ENCODE results near the gene PPP2R2C.
A peak's percentile ranks its signal among the peaks of the same experiment; 100 is the strongest.

Gene PPP2R2C

GRCh38 chr4:6321361-6321760 lies 151.1 kb downstream of the PPP2R2C start:
- H3K27ac ChIP-seq = no peak overlapping the region
- TF ChIP-seq ZFX (IDR thresholded peaks at IDR 0.05; ENCODE audit: borderline replicate concordance) (no peak), CTCF (IDR thresholded peaks at IDR 0.05) (no peak)

DNA sequence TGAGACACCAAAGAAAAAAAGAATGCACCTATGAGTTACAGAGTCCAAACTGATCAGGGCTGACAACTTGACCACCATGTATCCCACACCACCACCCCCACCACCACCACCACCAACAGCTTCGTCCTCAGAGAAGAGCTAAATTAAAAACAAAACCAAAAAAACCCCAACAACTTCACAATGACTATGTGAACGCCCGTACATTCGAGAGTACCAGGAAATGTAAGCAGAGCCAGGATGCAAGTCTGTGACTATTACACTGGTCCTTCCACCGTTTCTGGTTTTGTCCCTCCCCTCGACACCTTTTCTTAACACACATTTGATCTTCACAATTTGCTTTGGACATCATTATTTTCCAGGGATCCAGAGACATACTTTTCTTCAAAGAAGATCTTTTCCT lies 151.8 kb downstream of the PPP2R2C start:
- no peak overlapping the region for H3K27ac ChIP-seq
- TF ChIP-seq CTCF (IDR thresholded peaks at IDR 0.05) = no peak
- no peak for TF ChIP-seq ZFX (IDR thresholded peaks at IDR 0.05; ENCODE audit: borderline replicate concordance)

- TF ChIP-seq ZFX (IDR thresholded peaks at IDR 0.05; ENCODE audit: borderline replicate concordance) (no peak), CTCF (IDR thresholded peaks at IDR 0.05) (no peak)
- no peak overlapping the region for H3K27ac ChIP-seq
Measured at GRCh38 chr4:6319530-6320150, 152.8 kb downstream of the PPP2R2C start.

GRCh38 chr4:6318206-6318605 lies 154.2 kb downstream of the PPP2R2C start:
- TF ChIP-seq CTCF (IDR thresholded peaks at IDR 0.05) (no peak), ZFX (IDR thresholded peaks at IDR 0.05; ENCODE audit: borderline replicate concordance) (no peak)
- H3K27ac ChIP-seq = no peak overlapping the region

- no peak overlapping the region for H3K27ac ChIP-seq
- TF ChIP-seq ZFX (IDR thresholded peaks at IDR 0.05; ENCODE audit: borderline replicate concordance) (no peak), CTCF (IDR thresholded peaks at IDR 0.05) (no peak)
Measured at GRCh38 chr4:6316461-6317003, 155.9 kb downstream of the PPP2R2C start.

GRCh38 chr4:6313216-6313615 lies 159.2 kb downstream of the PPP2R2C start:
- H3K27ac ChIP-seq = no peak overlapping the region
- no peak for TF ChIP-seq CTCF (IDR thresholded peaks at IDR 0.05)
- no peak for TF ChIP-seq ZFX (IDR thresholded peaks at IDR 0.05; ENCODE audit: borderline replicate concordance)

DNA sequence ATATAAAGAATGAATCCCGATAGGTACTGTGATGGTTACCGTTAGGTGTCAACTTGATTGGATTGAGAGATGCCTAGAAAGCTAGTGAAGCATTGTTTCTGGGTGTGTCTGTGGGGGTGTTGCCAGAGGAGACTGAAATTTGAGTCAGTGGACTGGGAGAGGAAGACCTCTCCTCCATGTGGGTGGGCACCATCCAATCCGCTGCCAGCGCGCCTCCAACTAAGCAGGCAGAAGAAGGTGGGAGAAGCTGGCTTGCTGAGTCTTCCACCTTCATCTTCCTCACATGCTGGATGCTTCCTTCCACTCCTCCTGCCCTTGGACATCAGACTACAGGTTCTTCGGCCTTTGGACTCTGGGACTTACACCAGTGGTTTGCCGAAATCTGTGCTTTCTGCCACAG lies 162.6 kb downstream of the PPP2R2C start:
- peak overlapping the region; percentile 75; the same call in 1 of the 2 replicates for H3K27ac ChIP-seq
- TF ChIP-seq ZFX (IDR thresholded peaks at IDR 0.05; ENCODE audit: borderline replicate concordance) (no peak), CTCF (IDR thresholded peaks at IDR 0.05) (no peak)
